Effector memory CD4-positive, alpha-beta T cell (primary cell): ENCODE measurements around the gene RASGRP3.
"Not testable (repeated sequence)": the region's sequence is repeated elsewhere in the genome, so short reads cannot be mapped to it uniquely, and the experiment has no call there.

ENCODE experiments used
- DNase-seq, 3 donors: peaks; one replicate each; pipeline ENCODE4 v3.0.0-alpha.2; 2020
- H3K27ac ChIP-seq: 2 replicates; pipeline ENCODE4 v1.7.0; 2013; ENCODE audit warnings: mild to moderate bottlenecking, low read length, moderate library complexity; ENCODE audit not compliant: insufficient read depth, poor library complexity, severe bottlenecking
- H3K27me3 ChIP-seq: replicated peaks from 2 replicates; pipeline ENCODE4 v1.7.0; 2013; ENCODE audit warnings: mild to moderate bottlenecking, low read length; ENCODE audit not compliant: insufficient read depth, control insufficient read depth, poor library complexity, severe bottlenecking
- H3K36me3 ChIP-seq: 2 replicates; pipeline ENCODE4 v1.7.0; 2013; ENCODE audit warnings: mild to moderate bottlenecking, low read length, moderate library complexity; ENCODE audit not compliant: control insufficient read depth, insufficient read depth
- H3K4me1 ChIP-seq: 2 replicates; pipeline ENCODE4 v1.7.0; 2013; ENCODE audit warnings: low read length, mild to moderate bottlenecking; ENCODE audit not compliant: control insufficient read depth, insufficient read depth, poor library complexity, severe bottlenecking
- H3K4me3 ChIP-seq: 2 replicates; pipeline ENCODE4 v1.7.0; 2013; ENCODE audit warnings: low read length, low read depth, mild to moderate bottlenecking; ENCODE audit not compliant: insufficient read depth, poor library complexity, severe bottlenecking
- H3K9me3 ChIP-seq: 2 replicates; pipeline ENCODE4 v1.7.0; 2013; ENCODE audit warnings: mild to moderate bottlenecking, low read length, moderate library complexity; ENCODE audit not compliant: control insufficient read depth

The RASGRP3 gene

GRCh38 chr2:33441235-33441810 lies 35.1 kb upstream of the RASGRP3 start:
- Histone ChIP-seq H3K27ac (no peak overlapping the region), H3K36me3 (no peaks in the 10 kb centered on the region), H3K9me3 (no peaks in the 10 kb centered on the region), H3K27me3 (no peaks in the 10 kb centered on the region), H3K4me3 (no peak overlapping the region), H3K4me1 (no peaks in the 10 kb centered on the region)
- DNase-seq, result no peak

GRCh38 chr2:33442052-33442451 lies 34.4 kb upstream of the RASGRP3 start:
- H3K4me3 ChIP-seq, H3K9me3 ChIP-seq, H3K27me3 ChIP-seq, H3K36me3 ChIP-seq, DNase-seq, H3K4me1 ChIP-seq, H3K27ac ChIP-seq: not testable (repeated sequence)

GRCh38 chr2:33442528-33443079 lies 33.8 kb upstream of the RASGRP3 start:
- no peak for DNase-seq
- Histone ChIP-seq H3K27ac (no peak overlapping the region), H3K4me3 (no peak overlapping the region), H3K36me3 (no peaks in the 10 kb centered on the region), H3K27me3 (no peaks in the 10 kb centered on the region), H3K9me3 (no peaks in the 10 kb centered on the region), H3K4me1 (no peaks in the 10 kb centered on the region)

GRCh38 chr2:33443274-33443829 lies 33.1 kb upstream of the RASGRP3 start:
- Histone ChIP-seq H3K4me3 (no peak overlapping the region), H3K36me3 (no peaks in the 10 kb centered on the region), H3K27me3 (no peaks in the 10 kb centered on the region), H3K4me1 (no peaks in the 10 kb centered on the region), H3K27ac (no peak overlapping the region), H3K9me3 (no peaks in the 10 kb centered on the region)
- DNase-seq, result no peak

- Histone ChIP-seq H3K4me3 (no peak overlapping the region), H3K4me1 (no peaks in the 10 kb centered on the region), H3K27me3 (no peaks in the 10 kb centered on the region), H3K27ac (no peak overlapping the region), H3K36me3 (no peaks in the 10 kb centered on the region), H3K9me3 (no peaks in the 10 kb centered on the region)
- no peak for DNase-seq
Measured at GRCh38 chr2:33444967-33445366, 31.5 kb upstream of the RASGRP3 start.

GRCh38 chr2:33448220-33448899 lies 28.1 kb upstream of the RASGRP3 start:
- Histone ChIP-seq H3K27me3 (no peaks in the 10 kb centered on the region), H3K9me3 (no peaks in the 10 kb centered on the region), H3K27ac (no peak overlapping the region), H3K36me3 (no peaks in the 10 kb centered on the region), H3K4me1 (no peaks in the 10 kb centered on the region), H3K4me3 (no peak overlapping the region)
- no peak for DNase-seq

- DNase-seq, result no peak
- no peaks in the 10 kb centered on the region for H3K9me3 ChIP-seq
- H3K27ac ChIP-seq, result no peak overlapping the region
- H3K4me1 ChIP-seq, result no peaks in the 10 kb centered on the region
- H3K27me3 ChIP-seq, result no peaks in the 10 kb centered on the region
- no peaks in the 10 kb centered on the region for H3K36me3 ChIP-seq
- H3K4me3 ChIP-seq, result no peak overlapping the region
Measured at GRCh38 chr2:33451214-33451613, 25.2 kb upstream of the RASGRP3 start.

- H3K4me3 ChIP-seq, result no peak overlapping the region
- no peaks in the 10 kb centered on the region for H3K4me1 ChIP-seq
- H3K27me3 ChIP-seq, result no peaks in the 10 kb centered on the region
- no peak for DNase-seq
- no peak overlapping the region for H3K27ac ChIP-seq
- H3K9me3 ChIP-seq, result no peaks in the 10 kb centered on the region
- no peaks in the 10 kb centered on the region for H3K36me3 ChIP-seq
Measured at GRCh38 chr2:33451825-33452224, 24.6 kb upstream of the RASGRP3 start.

GRCh38 chr2:33452545-33452944 lies 23.9 kb upstream of the RASGRP3 start:
- no peak for DNase-seq
- H3K4me3 ChIP-seq, result no peak overlapping the region

GRCh38 chr2:33453905-33454479 lies 22.5 kb upstream of the RASGRP3 start:
- no peak overlapping the region for H3K4me3 ChIP-seq
- H3K27ac ChIP-seq, result no peak overlapping the region
- no peak for DNase-seq
- no peaks in the 10 kb centered on the region for H3K27me3 ChIP-seq
- no peaks in the 10 kb centered on the region for H3K4me1 ChIP-seq
- H3K9me3 ChIP-seq, result no peaks in the 10 kb centered on the region
- no peaks in the 10 kb centered on the region for H3K36me3 ChIP-seq

More at GRCh38 chr2:33452545-33452944, 23.9 kb upstream of the RASGRP3 start:
- H3K27ac ChIP-seq, result no peak overlapping the region
- no peaks in the 10 kb centered on the region for H3K4me1 ChIP-seq
- no peaks in the 10 kb centered on the region for H3K9me3 ChIP-seq
- no peaks in the 10 kb centered on the region for H3K27me3 ChIP-seq
- H3K36me3 ChIP-seq, result no peaks in the 10 kb centered on the region
